ENCODE results near the gene KIRREL3.

Gene KIRREL3

GRCh38 chr11:126426820-126427749 is 573.5 kb downstream of the KIRREL3 start:
- H3K9me3 ChIP-seq (ENCODE audit: control insufficient read depth in 5 of 5, low read length in 5 of 5): no peaks in the 10 kb centered on the region
- H3K27ac ChIP-seq (ENCODE audit: low read depth, low read length): no peak overlapping the region
- peaks cover 3 to 20% (median 12%) of the 10 kb centered on the region in 5 donors for H3K4me1 ChIP-seq (ENCODE audit: control insufficient read depth in 5 of 5, insufficient read depth in 5 of 5, low read length in 5 of 5)

GRCh38 chr11:126426106-126426505 is 574.5 kb downstream of the KIRREL3 start:
- H3K36me3 ChIP-seq (ENCODE audit: control insufficient read depth in 5 of 5, insufficient read depth in 5 of 5, low read length in 5 of 5): peaks cover 0 to 3% (median 0%) of the 10 kb centered on the region in 5 donors
- peaks cover 1 to 11% (median 8%) of the 10 kb centered on the region in 5 donors for H3K4me1 ChIP-seq (ENCODE audit: control insufficient read depth in 5 of 5, insufficient read depth in 5 of 5, low read length in 5 of 5)
- no peak overlapping the region for H3K4me3 ChIP-seq (ENCODE audit: low read depth in 1 of 5, low read length in 5 of 5)
- H3K27ac ChIP-seq (ENCODE audit: low read depth, low read length): no peak overlapping the region
- H3K9ac ChIP-seq (ENCODE audit: low read length in 5 of 5): no peak overlapping the region
- H3K27me3 ChIP-seq (ENCODE audit: control insufficient read depth in 5 of 5, insufficient read depth in 4 of 5, low read length in 5 of 5): no peaks in the 10 kb centered on the region
- H3K9me3 ChIP-seq (ENCODE audit: control insufficient read depth in 5 of 5, low read length in 5 of 5): no peaks in the 10 kb centered on the region

More at GRCh38 chr11:126426820-126427749, 573.5 kb downstream of the KIRREL3 start:
- Histone ChIP-seq H3K4me3 (ENCODE audit: low read depth in 1 of 5, low read length in 5 of 5) (no peak overlapping the region), H3K27me3 (ENCODE audit: control insufficient read depth in 5 of 5, insufficient read depth in 4 of 5, low read length in 5 of 5) (no peaks in the 10 kb centered on the region), H3K36me3 (ENCODE audit: control insufficient read depth in 5 of 5, insufficient read depth in 5 of 5, low read length in 5 of 5) (peaks cover 0 to 3% (median 0%) of the 10 kb centered on the region in 5 donors), H3K9ac (ENCODE audit: low read length in 5 of 5) (no peak overlapping the region)

- H3K27me3 ChIP-seq (ENCODE audit: control insufficient read depth in 5 of 5, insufficient read depth in 4 of 5, low read length in 5 of 5): no peaks in the 10 kb centered on the region
- peaks cover 0 to 11% (median 8%) of the 10 kb centered on the region in 5 donors for H3K4me1 ChIP-seq (ENCODE audit: control insufficient read depth in 5 of 5, insufficient read depth in 5 of 5, low read length in 5 of 5)
- no peak overlapping the region for H3K4me3 ChIP-seq (ENCODE audit: low read depth in 1 of 5, low read length in 5 of 5)
- no peak overlapping the region for H3K27ac ChIP-seq (ENCODE audit: low read depth, low read length)
- no peaks in the 10 kb centered on the region for H3K9me3 ChIP-seq (ENCODE audit: control insufficient read depth in 5 of 5, low read length in 5 of 5)
- H3K9ac ChIP-seq (ENCODE audit: low read length in 5 of 5): no peak overlapping the region
- peaks cover 0 to 3% (median 0%) of the 10 kb centered on the region in 5 donors for H3K36me3 ChIP-seq (ENCODE audit: control insufficient read depth in 5 of 5, insufficient read depth in 5 of 5, low read length in 5 of 5)
Measured at GRCh38 chr11:126424471-126425039, 576.0 kb downstream of the KIRREL3 start.

- no peak overlapping the region for H3K4me3 ChIP-seq (ENCODE audit: low read depth in 1 of 5, low read length in 5 of 5)
- H3K27me3 ChIP-seq (ENCODE audit: control insufficient read depth in 5 of 5, insufficient read depth in 4 of 5, low read length in 5 of 5): no peaks in the 10 kb centered on the region
- no peak overlapping the region for H3K27ac ChIP-seq (ENCODE audit: low read depth, low read length)
- no peak overlapping the region for H3K9ac ChIP-seq (ENCODE audit: low read length in 5 of 5)
- peaks cover 0 to 3% (median 0%) of the 10 kb centered on the region in 5 donors for H3K36me3 ChIP-seq (ENCODE audit: control insufficient read depth in 5 of 5, insufficient read depth in 5 of 5, low read length in 5 of 5)
- peaks cover under 1 to 14% (median 8%) of the 10 kb centered on the region in 5 donors for H3K4me1 ChIP-seq (ENCODE audit: control insufficient read depth in 5 of 5, insufficient read depth in 5 of 5, low read length in 5 of 5)
- no peaks in the 10 kb centered on the region for H3K9me3 ChIP-seq (ENCODE audit: control insufficient read depth in 5 of 5, low read length in 5 of 5)
Measured at GRCh38 chr11:126423743-126424142, 576.8 kb downstream of the KIRREL3 start.

GRCh38 chr11:126423154-126423553 is 577.4 kb downstream of the KIRREL3 start:
- no peak overlapping the region for H3K4me3 ChIP-seq (ENCODE audit: low read depth in 1 of 5, low read length in 5 of 5)
- peaks cover 3 to 20% (median 10%) of the 10 kb centered on the region in 5 donors for H3K4me1 ChIP-seq (ENCODE audit: control insufficient read depth in 5 of 5, insufficient read depth in 5 of 5, low read length in 5 of 5)
- no peak overlapping the region for H3K9ac ChIP-seq (ENCODE audit: low read length in 5 of 5)
- no peak overlapping the region for H3K27ac ChIP-seq (ENCODE audit: low read depth, low read length)
- peaks cover 0 to 3% (median 0%) of the 10 kb centered on the region in 5 donors for H3K36me3 ChIP-seq (ENCODE audit: control insufficient read depth in 5 of 5, insufficient read depth in 5 of 5, low read length in 5 of 5)
- no peaks in the 10 kb centered on the region for H3K9me3 ChIP-seq (ENCODE audit: control insufficient read depth in 5 of 5, low read length in 5 of 5)
- no peaks in the 10 kb centered on the region for H3K27me3 ChIP-seq (ENCODE audit: control insufficient read depth in 5 of 5, insufficient read depth in 4 of 5, low read length in 5 of 5)

- Histone ChIP-seq H3K27ac (ENCODE audit: low read depth, low read length) (no peak overlapping the region), H3K4me1 (ENCODE audit: control insufficient read depth in 5 of 5, insufficient read depth in 5 of 5, low read length in 5 of 5) (peaks cover 3 to 17% (median 10%) of the 10 kb centered on the region in 5 donors), H3K9ac (ENCODE audit: low read length in 5 of 5) (no peak overlapping the region)
Measured at GRCh38 chr11:126422446-126422845, 578.1 kb downstream of the KIRREL3 start.

GRCh38 chr11:126421271-126421671 is 579.3 kb downstream of the KIRREL3 start:
- H3K27me3 ChIP-seq (ENCODE audit: control insufficient read depth in 5 of 5, insufficient read depth in 4 of 5, low read length in 5 of 5): no peaks in the 10 kb centered on the region
- no peak overlapping the region for H3K9ac ChIP-seq (ENCODE audit: low read length in 5 of 5)
- H3K27ac ChIP-seq (ENCODE audit: low read depth, low read length): no peak overlapping the region
- peaks cover 3 to 19% (median 15%) of the 10 kb centered on the region in 5 donors for H3K4me1 ChIP-seq (ENCODE audit: control insufficient read depth in 5 of 5, insufficient read depth in 5 of 5, low read length in 5 of 5)
- peaks cover 0 to 3% (median 0%) of the 10 kb centered on the region in 5 donors for H3K36me3 ChIP-seq (ENCODE audit: control insufficient read depth in 5 of 5, insufficient read depth in 5 of 5, low read length in 5 of 5)
- H3K4me3 ChIP-seq (ENCODE audit: low read depth in 1 of 5, low read length in 5 of 5): no peak overlapping the region
- no peaks in the 10 kb centered on the region for H3K9me3 ChIP-seq (ENCODE audit: control insufficient read depth in 5 of 5, low read length in 5 of 5)

More at GRCh38 chr11:126422446-126422845, 578.1 kb downstream of the KIRREL3 start:
- Histone ChIP-seq H3K36me3 (ENCODE audit: control insufficient read depth in 5 of 5, insufficient read depth in 5 of 5, low read length in 5 of 5) (peaks cover 0 to 3% (median 0%) of the 10 kb centered on the region in 5 donors), H3K9me3 (ENCODE audit: control insufficient read depth in 5 of 5, low read length in 5 of 5) (no peaks in the 10 kb centered on the region), H3K4me3 (ENCODE audit: low read depth in 1 of 5, low read length in 5 of 5) (no peak overlapping the region), H3K27me3 (ENCODE audit: control insufficient read depth in 5 of 5, insufficient read depth in 4 of 5, low read length in 5 of 5) (no peaks in the 10 kb centered on the region)

GRCh38 chr11:126420698-126421256 is 579.8 kb downstream of the KIRREL3 start:
- H3K27ac ChIP-seq (ENCODE audit: low read depth, low read length): no peak overlapping the region
- peaks cover 7 to 24% (median 20%) of the 10 kb centered on the region in 5 donors for H3K4me1 ChIP-seq (ENCODE audit: control insufficient read depth in 5 of 5, insufficient read depth in 5 of 5, low read length in 5 of 5)
- H3K9me3 ChIP-seq (ENCODE audit: control insufficient read depth in 5 of 5, low read length in 5 of 5): no peaks in the 10 kb centered on the region
- H3K9ac ChIP-seq (ENCODE audit: low read length in 5 of 5): no peak overlapping the region
- H3K36me3 ChIP-seq (ENCODE audit: control insufficient read depth in 5 of 5, insufficient read depth in 5 of 5, low read length in 5 of 5): peaks cover 0 to 3% (median 0%) of the 10 kb centered on the region in 5 donors
- H3K4me3 ChIP-seq (ENCODE audit: low read depth in 1 of 5, low read length in 5 of 5): no peak overlapping the region
- H3K27me3 ChIP-seq (ENCODE audit: control insufficient read depth in 5 of 5, insufficient read depth in 4 of 5, low read length in 5 of 5): no peaks in the 10 kb centered on the region

- H3K9ac ChIP-seq (ENCODE audit: low read length in 5 of 5): no peak overlapping the region
- no peak overlapping the region for H3K27ac ChIP-seq (ENCODE audit: low read depth, low read length)
- no peak overlapping the region for H3K4me3 ChIP-seq (ENCODE audit: low read depth in 1 of 5, low read length in 5 of 5)
- H3K27me3 ChIP-seq (ENCODE audit: control insufficient read depth in 5 of 5, insufficient read depth in 4 of 5, low read length in 5 of 5): no peaks in the 10 kb centered on the region
- H3K36me3 ChIP-seq (ENCODE audit: control insufficient read depth in 5 of 5, insufficient read depth in 5 of 5, low read length in 5 of 5): peaks cover 0 to 3% (median 0%) of the 10 kb centered on the region in 5 donors
- H3K4me1 ChIP-seq (ENCODE audit: control insufficient read depth in 5 of 5, insufficient read depth in 5 of 5, low read length in 5 of 5): peaks cover 13 to 31% (median 27%) of the 10 kb centered on the region in 5 donors
- no peaks in the 10 kb centered on the region for H3K9me3 ChIP-seq (ENCODE audit: control insufficient read depth in 5 of 5, low read length in 5 of 5)
Measured at GRCh38 chr11:126419801-126420697, 580.5 kb downstream of the KIRREL3 start.

Data from subcutaneous abdominal adipose tissue (tissue), 5 donors.